SK-N-SH (cell line): ENCODE measurements around the gene LMTK2. TPM values are rescaled to one million over a fixed set of nuclear protein-coding genes. Genes with fewer than 3 reads are reported as not detected.
A peak's percentile ranks its signal among the peaks of the same experiment; 100 is the strongest.

ENCODE experiments used
- CTCF ChIA-PET: fragments of 300-600, 350-600 bp; formaldehyde crosslinking; extraction: SDS; loops from one replicate; lab custom pipeline; 2021; lab: Yijun Ruan, JAX
- POLR2A ChIA-PET: fragments of 350-600 bp; sonication (Branson Sonifier 250); formaldehyde crosslinking; extraction: SDS; loops from one replicate; lab custom pipeline; 2020; ENCODE audit warnings: antibody characterized with exemption, inconsistent platforms; lab: Yijun Ruan, JAX
- DNase-seq: peaks from one replicate; pipeline ENCODE4 v3.0.0; 2012
- H2AFZ ChIP-seq: fragments of 200-600 bp; sonication (generic); 2 replicates; pipeline ENCODE4 v1.8.1; 2016; ENCODE audit warnings: antibody characterized with exemption, mild to moderate bottlenecking, low read depth
- H3F3A ChIP-seq: fragments of 200-600 bp; sonication (generic); replicated peaks from 2 replicates; pipeline ENCODE3; 2016; ENCODE audit warnings: antibody characterized with exemption, mild to moderate bottlenecking; ENCODE audit not compliant: insufficient read depth
- H3K27ac ChIP-seq, 2 experiments: fragments of 200-500 bp in 1 of 2; fragments of 200-600 bp in 1 of 2; sonication (Bioruptor generic) in 1 of 2; sonication (generic), shearing (Covaris generic) in 1 of 2; 2 replicates each; pipeline versions ENCODE4 v1.5.1 to v1.6.1; 2014 to 2016; ENCODE audit warnings: low read depth in 2 of 2, inconsistent platforms in 1 of 2, low read length in 1 of 2, mild to moderate bottlenecking in 1 of 2, mixed read lengths in 1 of 2
- H3K27me3 ChIP-seq: fragments of 200-600 bp; sonication (generic), shearing (Covaris generic); 2 replicates; pipeline ENCODE4 v1.6.1; 2016; ENCODE audit warnings: mixed run types; ENCODE audit not compliant: insufficient read depth
- H3K36me3 ChIP-seq, 2 experiments: fragments of 200-500 bp in 1 of 2; fragments of 200-600 bp in 1 of 2; sonication (Bioruptor generic) in 1 of 2; sonication (generic) in 1 of 2; replicated peaks in 1 of 2; 2 replicates each; pipeline versions ENCODE3 to v1.5.1; 2014 to 2016; ENCODE audit warnings: low read length in 1 of 2, mild to moderate bottlenecking in 1 of 2; ENCODE audit not compliant: insufficient read depth in 2 of 2, control insufficient read depth in 1 of 2
- H3K4me1 ChIP-seq, 2 experiments: fragments of 200-500 bp in 1 of 2; fragments of 200-600 bp in 1 of 2; sonication (Bioruptor generic) in 1 of 2; sonication (generic), shearing (Covaris generic) in 1 of 2; 2 replicates each; pipeline versions ENCODE4 v1.5.1 to v1.6.1; 2014 to 2016; ENCODE audit warnings: low read depth in 1 of 2, low read length in 1 of 2, mixed run types in 1 of 2; ENCODE audit not compliant: insufficient read depth in 2 of 2, control insufficient read depth in 1 of 2
- H3K4me2 ChIP-seq: fragments of 200-600 bp; sonication (generic), shearing (Covaris generic); 2 replicates; pipeline ENCODE4 v1.6.1; 2017; ENCODE audit warnings: mixed run types
- H3K4me3 ChIP-seq, 2 experiments: fragments of 200-500 bp in 1 of 2; fragments of 200-600 bp in 1 of 2; sonication (Bioruptor generic) in 1 of 2; sonication (generic), shearing (Covaris generic) in 1 of 2; 2 replicates each; pipeline versions ENCODE4 v1.5.1 to v1.8.1; 2014 to 2016; ENCODE audit warnings: low read depth in 2 of 2, inconsistent platforms in 1 of 2, low read length in 1 of 2, mild to moderate bottlenecking in 1 of 2, mixed read lengths in 1 of 2, moderate library complexity in 1 of 2
- H3K79me2 ChIP-seq: fragments of 200-600 bp; sonication (generic); 2 replicates; pipeline ENCODE4 v1.8.1; 2017; ENCODE audit warnings: mild to moderate bottlenecking; ENCODE audit not compliant: insufficient read depth
- H3K9ac ChIP-seq: fragments of 200-600 bp; sonication (generic); 2 replicates; pipeline ENCODE4 v1.6.1; 2017; ENCODE audit warnings: mixed run types
- H3K9me2 ChIP-seq: fragments of 200-600 bp; sonication (generic); 2 replicates; pipeline ENCODE4 v1.6.1; 2017; ENCODE audit warnings: mixed run types
- H3K9me3 ChIP-seq: fragments of 200-600 bp; sonication (generic); 2 replicates; pipeline ENCODE4 v1.6.1; 2017; ENCODE audit warnings: mixed run types, mild to moderate bottlenecking, moderate library complexity
- H4K20me1 ChIP-seq: fragments of 200-600 bp; sonication (generic); 2 replicates; pipeline ENCODE4 v1.6.1; 2017; ENCODE audit warnings: mild to moderate bottlenecking, mixed run types; ENCODE audit not compliant: insufficient read depth
- CHD2 ChIP-seq: fragments of 150-350 bp; IDR thresholded peaks from 2 replicates; pipeline ENCODE4 v1.6.1; 2018; ENCODE audit warnings: low read length; ENCODE audit not compliant: partially characterized antibody
- EP300 ChIP-seq, 2 experiments: IDR thresholded peaks; 2 replicates each; pipeline versions ENCODE4 v1.4.0 to v1.6.1; 2012; ENCODE audit warnings: borderline replicate concordance in 1 of 2, low read depth in 1 of 2, low read length in 1 of 2
- EZH2phosphoT487 ChIP-seq: fragments of 200-600 bp; sonication (generic); IDR thresholded peaks from 2 replicates; pipeline ENCODE4 v1.6.1; 2017; ENCODE audit warnings: low read depth, mixed run types, mild to moderate bottlenecking, antibody characterized with exemption, moderate library complexity, borderline replicate concordance
- FOXJ3 ChIP-seq: sonication (generic); formaldehyde crosslinking; IDR thresholded peaks from 2 replicates; pipeline ENCODE4 v1.5.1; 2020; ENCODE audit warnings: mild to moderate bottlenecking, missing genetic modification reagents
- GABPA ChIP-seq: IDR thresholded peaks from 2 replicates; pipeline ENCODE4 v1.4.0; 2012; ENCODE audit warnings: low read depth, mild to moderate bottlenecking
- GATA2 ChIP-seq: sonication (generic); formaldehyde crosslinking; IDR thresholded peaks from 2 replicates; pipeline ENCODE4 v1.5.0; 2020; ENCODE audit warnings: mild to moderate bottlenecking, missing genetic modification reagents
- JUND ChIP-seq: IDR thresholded peaks from 2 replicates; pipeline ENCODE4 v1.4.0; 2012
- MEF2A ChIP-seq: IDR thresholded peaks from 2 replicates; pipeline ENCODE4 v1.4.0; 2012; ENCODE audit warnings: low read depth, borderline replicate concordance
- NFIC ChIP-seq: IDR thresholded peaks from 2 replicates; pipeline ENCODE4 v1.4.0; 2012; ENCODE audit warnings: borderline replicate concordance
- PBX3 ChIP-seq: IDR thresholded peaks from 2 replicates; pipeline ENCODE4; 2012
- POLR2AphosphoS5 ChIP-seq: IDR thresholded peaks from 2 replicates; pipeline ENCODE4 v1.6.1; 2012; ENCODE audit warnings: low read depth, low read length
- REST ChIP-seq: IDR thresholded peaks from 2 replicates; pipeline ENCODE4 v1.6.1; 2012; ENCODE audit warnings: mild to moderate bottlenecking, low read depth, low read length, moderate library complexity
- RFX5 ChIP-seq: IDR thresholded peaks from 2 replicates; pipeline ENCODE4 v1.6.1; 2012; ENCODE audit warnings: mild to moderate bottlenecking, improper control_type of control experiment, low read length
- SIN3A ChIP-seq: IDR thresholded peaks from 2 replicates; pipeline ENCODE4 v1.6.1; 2012; ENCODE audit warnings: low read depth, mild to moderate bottlenecking, low read length, moderate library complexity, borderline replicate concordance
- SMC3 ChIP-seq: IDR thresholded peaks from 2 replicates; pipeline ENCODE4 v1.6.1; 2012; ENCODE audit warnings: low read depth, low read length, improper control_type of control experiment
- TEAD4 ChIP-seq: IDR thresholded peaks from 2 replicates; pipeline ENCODE4 v1.4.0; 2012; ENCODE audit warnings: mild to moderate bottlenecking, borderline replicate concordance; ENCODE audit not compliant: insufficient read depth
- USF2 ChIP-seq: fragments of 150-350 bp; IDR thresholded peaks from 2 replicates; pipeline ENCODE4 v1.6.1; 2017; ENCODE audit warnings: antibody characterized with exemption, low read length, low read depth, borderline replicate concordance
- YY1 ChIP-seq: IDR thresholded peaks from 2 replicates; pipeline ENCODE4 v1.4.0; 2012; ENCODE audit warnings: low read depth, mild to moderate bottlenecking
- ZBTB33 ChIP-seq: IDR thresholded peaks from 2 replicates; pipeline ENCODE4 v1.4.0; 2012; ENCODE audit warnings: low read depth, borderline replicate concordance
- WGBS: methylation state at CpG from one replicate; pipeline ENCODE4 v1.1.6; 2017; ENCODE audit warnings: low lambda C conversion rate; 5-methylcytosine and 5-hydroxymethylcytosine counted together
- polyA plus RNA-seq, 3 experiments: library from polyadenylated mRNA; depleted of rRNA; stranded (reverse); fragments of >200 nt; gene quantifications; 2 replicates each; pipeline ENCODE4 v1.2.3, GENCODE V29; 2012

The LMTK2 gene
- polyA plus RNA-seq, 1 of the 3 experiments (the other 2 are of a cell fraction), result 9.0 TPM

GRCh38 chr7:98229441-98229840, 122.8 kb downstream of the LMTK2 start (continued):
- TF ChIP-seq ZBTB33, result no peak

GRCh38 chr7:98229991-98230745, 123.5 kb downstream of the LMTK2 start:
- POLR2A ChIA-PET, result no interaction called here
- H3K4me2 ChIP-seq, result no peak overlapping the region
- H4K20me1 ChIP-seq, result no peaks in the 10 kb centered on the region
- no peaks in the 10 kb centered on the region for H3K9me3 ChIP-seq
- peaks cover 0 to 2% of the 10 kb centered on the region in 2 experiments; a peak in 1 of 4 replicates for H3K4me1 ChIP-seq
- CTCF ChIA-PET, result no interaction called here
- no peak overlapping the region for H3K27ac ChIP-seq
- no peaks in the 10 kb centered on the region for H3K27me3 ChIP-seq
- WGBS, result 90% methylated on average over 17 of the region's 17 CpGs
- H3K4me3 ChIP-seq, result no peak overlapping the region
- peak; percentile 33 for DNase-seq
- no peak overlapping the region for H2AFZ ChIP-seq
- H3K79me2 ChIP-seq, result no peaks in the 10 kb centered on the region
- TF ChIP-seq POLR2AphosphoS5, result no peak
- TF ChIP-seq FOXJ3 (CRISPR knock-in tag), result no peak
- TF ChIP-seq GABPA, result no peak
- no peak for TF ChIP-seq REST
- TF ChIP-seq MEF2A, result no peak
- no peak for TF ChIP-seq GATA2 (CRISPR knock-in tag)
- no peak for TF ChIP-seq RFX5
- no peak for TF ChIP-seq YY1
- no peak for TF ChIP-seq NFIC
- no peak for TF ChIP-seq USF2
- TF ChIP-seq JUND, result no peak
- TF ChIP-seq CHD2, result no peak
- no peak for TF ChIP-seq SMC3
- TF ChIP-seq TEAD4, result no peak
- TF ChIP-seq EZH2phosphoT487, result no peak
- no peak for TF ChIP-seq ZBTB33
- no peak for TF ChIP-seq EP300 (IDR thresholded peaks at IDR 0.05; ENCODE audit: borderline replicate concordance in 1 of 2, low read depth in 1 of 2, low read length in 1 of 2)
- no peak for TF ChIP-seq SIN3A
- TF ChIP-seq PBX3, result no peak
- H3F3A ChIP-seq, result peaks cover 4% of the 10 kb centered on the region
- H3K9me2 ChIP-seq, result no peaks in the 10 kb centered on the region
- peaks cover 0 to 7% of the 10 kb centered on the region in 2 experiments for H3K36me3 ChIP-seq
- H3K9ac ChIP-seq, result no peak overlapping the region
